ENCODE measurements around the gene PRSS8. TPM values are rescaled to one million over a fixed set of nuclear protein-coding genes. Genes with fewer than 3 reads are reported as not detected.
"Not testable (repeated sequence)": the region's sequence is repeated elsewhere in the genome, so short reads cannot be mapped to it uniquely, and the experiment has no call there.

Gene PRSS8
- total RNA-seq = not detected

- DNase-seq (ENCODE audit: low spot score) = no peak
- no peak for ATAC-seq
- intact Hi-C loops (cut with DNase I) = no loop called here
These were observed at the start of gene PRSS8 for GRCh38 chr16:31135535-31136286. TSS of gene PRSS8 (minus strand) at chr16:31135727. CDS start at chr16:31135498, 229 bp downstream.

GRCh38 chr16:31184888-31185287, 49.4 kb upstream of the PRSS8 start:
- ATAC-seq (no peak), DNase-seq (ENCODE audit: low spot score) (no peak)
- intact Hi-C loops (cut with DNase I) = no loop called here

GRCh38 chr16:31183432-31184428, 48.2 kb upstream of the PRSS8 start:
- ATAC-seq (no peak), DNase-seq (ENCODE audit: low spot score) (no peak)
- intact Hi-C loops (cut with DNase I) = no loop called here

- DNase-seq (ENCODE audit: low spot score) (no peak), ATAC-seq (no peak)
- intact Hi-C loops (cut with DNase I) = no loop called here
These were observed 46.9 kb upstream of the PRSS8 start for GRCh38 chr16:31182391-31182790.

GRCh38 chr16:31181102-31181830, 45.7 kb upstream of the PRSS8 start:
- no peak for ATAC-seq
- peak; percentile 70 for DNase-seq (ENCODE audit: low spot score)
- intact Hi-C loops (cut with DNase I) = no loop called here

GRCh38 chr16:31179747-31180459, 44.4 kb upstream of the PRSS8 start, which contains the start of gene FUS:
TSS of gene FUS (plus strand) at chr16:31180139. CDS start at chr16:31180215, 76 bp downstream.
- intact Hi-C loops (cut with DNase I) = no loop called here
- peak; percentile 97 for DNase-seq (ENCODE audit: low spot score)
- peak; percentile 93 for ATAC-seq

GRCh38 chr16:31179219-31179746, 43.8 kb upstream of the PRSS8 start:
- DNase-seq (ENCODE audit: low spot score) (no peak), ATAC-seq (peak; percentile 17)
- intact Hi-C loops (cut with DNase I) = no loop called here

- DNase-seq (ENCODE audit: low spot score) = no peak
- intact Hi-C loops (cut with DNase I) = no loop called here
- no peak for ATAC-seq
These were observed 41.6 kb upstream of the PRSS8 start for GRCh38 chr16:31177136-31177535.

GRCh38 chr16:31170048-31170447, 34.5 kb upstream of the PRSS8 start:
- intact Hi-C loops (cut with DNase I); ATAC-seq; DNase-seq (ENCODE audit: low spot score): not testable (repeated sequence)

- intact Hi-C loops (cut with DNase I) = no loop called here
These were observed 33.3 kb upstream of the PRSS8 start for GRCh38 chr16:31168848-31169247.

GRCh38 chr16:31167315-31167714, 31.8 kb upstream of the PRSS8 start:
- no peak for DNase-seq (ENCODE audit: low spot score)
- no peak for ATAC-seq
- intact Hi-C loops (cut with DNase I) = no loop called here

More at GRCh38 chr16:31168848-31169247, 33.3 kb upstream of the PRSS8 start:
- DNase-seq (ENCODE audit: low spot score) (no peak), ATAC-seq (no peak)

- intact Hi-C loops (cut with DNase I) = no loop called here
- ATAC-seq = peak; percentile 56
- DNase-seq (ENCODE audit: low spot score) = no peak
These were observed 21.6 kb upstream of the PRSS8 start for GRCh38 chr16:31157136-31157535.

GRCh38 chr16:31150976-31151375, 15.4 kb upstream of the PRSS8 start:
- DNase-seq (ENCODE audit: low spot score); intact Hi-C loops (cut with DNase I); ATAC-seq: not testable (repeated sequence)

GRCh38 chr16:31149894-31150890, 14.7 kb upstream of the PRSS8 start, which contains the start of gene PRSS36:
TSS of gene PRSS36 (minus strand) at chr16:31150066. CDS start at chr16:31150035, 31 bp downstream.
- DNase-seq (ENCODE audit: low spot score) (no peak), ATAC-seq (peak; percentile 25)
- intact Hi-C loops (cut with DNase I) = no loop called here

- DNase-seq (ENCODE audit: low spot score) = no peak
- intact Hi-C loops (cut with DNase I) = no loop called here
- peak; percentile 33 for ATAC-seq
These were observed 13.8 kb upstream of the PRSS8 start for GRCh38 chr16:31149332-31149731.

GRCh38 chr16:31148896-31149295, 13.4 kb upstream of the PRSS8 start:
- no peak for ATAC-seq
- intact Hi-C loops (cut with DNase I) = no loop called here
- DNase-seq (ENCODE audit: low spot score) = no peak

- no peak for DNase-seq (ENCODE audit: low spot score)
- intact Hi-C loops (cut with DNase I) = no loop called here
- no peak for ATAC-seq
These were observed 12.8 kb upstream of the PRSS8 start for GRCh38 chr16:31148281-31148728.
